ENCODE measurements around the gene DBN1. TPM values are rescaled to one million over a fixed set of nuclear protein-coding genes. Genes with fewer than 3 reads are reported as not detected.
A peak's percentile ranks its signal among the peaks of the same experiment; 100 is the strongest.

The DBN1 gene
- total and polyA plus RNA-seq, 4 donors = 23.7 to 140 (median 67.6) TPM

GRCh38 chr5:177508221-177508611, 34.8 kb upstream of the DBN1 start:
- no peaks in the 10 kb centered on the region for H3K9me3 ChIP-seq (ENCODE audit: control insufficient read depth, low read length)
- WGBS, 2 donors = 93 to 95% methylated on average over 25 to 26 of the region's 26 CpGs
- H3K27ac ChIP-seq (ENCODE audit: low read depth in 1 of 2, low read length in 2 of 2) = no peak overlapping the region
- ATAC-seq (ENCODE audit: low FRiP score) (no peak), DNase-seq (peak; percentile 52 to 76)
- H3K27me3 ChIP-seq (ENCODE audit: control insufficient read depth in 1 of 2, insufficient read depth in 2 of 2, low read length in 1 of 2) = no peaks in the 10 kb centered on the region
- intact Hi-C loops (cut with DNase I) = no loop called here
- H3K4me1 ChIP-seq (ENCODE audit: control insufficient read depth in 1 of 2, insufficient read depth in 2 of 2, low read length in 2 of 2) = no peaks in the 10 kb centered on the region
- H3K4me3 ChIP-seq (ENCODE audit: low read length in 2 of 2) = no peak overlapping the region
- peaks cover 0 to 2% of the 10 kb centered on the region in 2 donors for H3K36me3 ChIP-seq (ENCODE audit: control insufficient read depth in 1 of 2, insufficient read depth in 2 of 2, low read length in 1 of 2)

- ATAC-seq (ENCODE audit: low FRiP score) (no peak), DNase-seq (peak; percentile 51 to 66)
- Histone ChIP-seq H3K27ac (ENCODE audit: low read depth in 1 of 2, low read length in 2 of 2) (no peak overlapping the region), H3K4me3 (ENCODE audit: low read length in 2 of 2) (no peak overlapping the region), H3K4me1 (ENCODE audit: control insufficient read depth in 1 of 2, insufficient read depth in 2 of 2, low read length in 2 of 2) (no peaks in the 10 kb centered on the region), H3K36me3 (ENCODE audit: control insufficient read depth in 1 of 2, insufficient read depth in 2 of 2, low read length in 1 of 2) (peaks cover 0 to 2% of the 10 kb centered on the region in 2 donors), H3K27me3 (ENCODE audit: control insufficient read depth in 1 of 2, insufficient read depth in 2 of 2, low read length in 1 of 2) (no peaks in the 10 kb centered on the region), H3K9me3 (ENCODE audit: control insufficient read depth, low read length) (no peaks in the 10 kb centered on the region)
- intact Hi-C loops (cut with DNase I) = no loop called here
- WGBS, 2 donors = 91% methylated on average over 17 of the region's 17 CpGs
Observed at GRCh38 chr5:177507596-177508220, 34.3 kb upstream of the DBN1 start.

- Histone ChIP-seq H3K9me3 (ENCODE audit: control insufficient read depth, low read length) (no peaks in the 10 kb centered on the region), H3K27ac (ENCODE audit: low read depth in 1 of 2, low read length in 2 of 2) (no peak overlapping the region), H3K4me3 (ENCODE audit: low read length in 2 of 2) (no peak overlapping the region), H3K27me3 (ENCODE audit: control insufficient read depth in 1 of 2, insufficient read depth in 2 of 2, low read length in 1 of 2) (no peaks in the 10 kb centered on the region), H3K4me1 (ENCODE audit: control insufficient read depth in 1 of 2, insufficient read depth in 2 of 2, low read length in 2 of 2) (no peaks in the 10 kb centered on the region), H3K36me3 (ENCODE audit: control insufficient read depth in 1 of 2, insufficient read depth in 2 of 2, low read length in 1 of 2) (no peaks in the 10 kb centered on the region)
- no peak for DNase-seq
- WGBS, 2 donors = 83 to 84% methylated on average over 9 of the region's 9 CpGs
- intact Hi-C loops (cut with DNase I) = no loop called here
- ATAC-seq (ENCODE audit: low FRiP score) = no peak
Observed at GRCh38 chr5:177507165-177507564, 33.7 kb upstream of the DBN1 start.

DNA sequence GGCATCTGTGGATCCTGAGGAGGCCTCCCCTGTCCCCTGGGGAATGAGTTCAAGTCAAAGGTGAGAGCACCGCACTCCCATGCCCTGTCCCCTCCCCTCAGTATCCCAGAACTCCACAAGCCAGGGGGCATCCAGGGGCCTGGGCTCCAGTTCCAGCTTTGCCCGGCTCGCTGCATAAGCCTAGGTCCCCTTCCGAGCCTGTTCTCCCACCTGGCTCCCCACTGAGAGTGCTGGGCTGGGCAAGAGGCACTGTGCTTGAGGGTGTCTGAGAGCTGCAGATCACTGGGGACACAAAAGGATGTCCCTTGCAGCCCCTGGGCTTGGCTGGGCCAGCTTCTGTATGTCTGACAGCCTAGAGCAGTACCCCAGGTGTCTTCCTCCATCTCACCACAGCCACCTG, 31.6 kb upstream of the DBN1 start:
- H3K4me1 ChIP-seq (ENCODE audit: control insufficient read depth in 1 of 2, insufficient read depth in 2 of 2, low read length in 2 of 2) = no peaks in the 10 kb centered on the region
- 94 to 100% methylated on average over 4 of the region's 4 CpGs for WGBS, 2 donors
- peak in 1 of 2 donors; percentile 68 for DNase-seq
- no peaks in the 10 kb centered on the region for H3K27me3 ChIP-seq (ENCODE audit: control insufficient read depth in 1 of 2, insufficient read depth in 2 of 2, low read length in 1 of 2)
- no peak overlapping the region for H3K4me3 ChIP-seq (ENCODE audit: low read length in 2 of 2)
- no peak for ATAC-seq (ENCODE audit: low FRiP score)
- no peaks in the 10 kb centered on the region for H3K36me3 ChIP-seq (ENCODE audit: control insufficient read depth in 1 of 2, insufficient read depth in 2 of 2, low read length in 1 of 2)
- no peaks in the 10 kb centered on the region for H3K9me3 ChIP-seq (ENCODE audit: control insufficient read depth, low read length)
- H3K27ac ChIP-seq (ENCODE audit: low read depth in 1 of 2, low read length in 2 of 2) = no peak overlapping the region
- intact Hi-C loops (cut with DNase I) = no loop called here

DNA sequence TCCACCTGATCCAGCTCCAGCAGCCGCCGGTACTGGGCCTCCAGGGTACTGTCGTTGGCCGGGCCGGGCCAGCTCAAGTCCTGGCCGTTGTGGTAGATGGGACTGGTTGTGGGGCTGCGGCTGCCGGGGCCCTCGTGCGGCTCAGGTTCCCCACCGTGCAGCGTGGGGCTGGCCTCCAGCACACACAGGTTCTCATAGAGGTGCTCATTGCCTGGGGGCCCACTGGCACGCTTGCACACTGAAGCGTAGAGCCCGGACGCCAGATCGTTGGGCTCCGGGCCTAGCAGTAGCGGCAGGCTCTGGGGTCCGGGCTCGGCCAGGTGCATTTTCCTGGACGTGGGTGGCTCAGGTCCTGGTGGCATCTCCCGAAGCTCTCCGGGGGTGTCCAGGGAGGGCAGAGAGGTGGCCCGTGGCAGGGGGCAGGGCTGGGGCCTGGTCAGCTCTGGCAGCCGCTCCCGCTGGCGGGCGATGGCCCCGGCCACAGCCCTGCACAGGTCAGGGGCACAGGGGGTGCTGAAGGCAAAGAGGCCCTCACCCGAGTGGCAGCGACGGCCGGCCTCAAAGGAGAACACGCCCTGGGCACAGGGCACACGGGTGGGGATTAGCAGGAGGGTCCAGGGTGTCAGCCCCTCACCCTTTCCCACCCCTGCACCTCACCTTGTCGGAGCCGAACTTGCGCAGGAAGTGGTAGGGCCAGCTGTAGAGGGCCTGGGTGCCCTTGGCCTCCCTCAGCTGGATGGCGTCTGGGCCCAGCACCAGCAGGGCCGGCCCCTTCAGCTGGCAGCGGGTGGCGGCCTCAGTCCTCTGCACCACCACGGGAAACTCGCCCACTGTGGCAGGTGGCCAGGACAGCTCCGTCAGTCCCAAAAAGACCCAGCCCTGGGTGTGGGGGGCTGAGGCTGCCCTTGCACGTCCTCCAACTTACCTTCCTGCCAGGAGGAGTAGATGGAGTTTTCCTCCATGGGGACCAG, 30.9 kb upstream of the DBN1 start:
- WGBS, 2 donors = 89 to 90% methylated on average over 47 of the region's 47 CpGs
- Histone ChIP-seq H3K27me3 (ENCODE audit: control insufficient read depth in 1 of 2, insufficient read depth in 2 of 2, low read length in 1 of 2) (no peaks in the 10 kb centered on the region), H3K9me3 (ENCODE audit: control insufficient read depth, low read length) (no peaks in the 10 kb centered on the region), H3K36me3 (ENCODE audit: control insufficient read depth in 1 of 2, insufficient read depth in 2 of 2, low read length in 1 of 2) (no peaks in the 10 kb centered on the region), H3K4me3 (ENCODE audit: low read length in 2 of 2) (no peak overlapping the region), H3K27ac (ENCODE audit: low read depth in 1 of 2, low read length in 2 of 2) (no peak overlapping the region), H3K4me1 (ENCODE audit: control insufficient read depth in 1 of 2, insufficient read depth in 2 of 2, low read length in 2 of 2) (no peaks in the 10 kb centered on the region)
- DNase-seq (peak in 1 of 2 donors; percentile 46), ATAC-seq (ENCODE audit: low FRiP score) (no peak)
- intact Hi-C loops (cut with DNase I) = loop anchor here in 1 of 2 donors (5.0 kb wide), 1 partner anchor 112 kb away; no protein-coding TSS in a partner anchor

DNA sequence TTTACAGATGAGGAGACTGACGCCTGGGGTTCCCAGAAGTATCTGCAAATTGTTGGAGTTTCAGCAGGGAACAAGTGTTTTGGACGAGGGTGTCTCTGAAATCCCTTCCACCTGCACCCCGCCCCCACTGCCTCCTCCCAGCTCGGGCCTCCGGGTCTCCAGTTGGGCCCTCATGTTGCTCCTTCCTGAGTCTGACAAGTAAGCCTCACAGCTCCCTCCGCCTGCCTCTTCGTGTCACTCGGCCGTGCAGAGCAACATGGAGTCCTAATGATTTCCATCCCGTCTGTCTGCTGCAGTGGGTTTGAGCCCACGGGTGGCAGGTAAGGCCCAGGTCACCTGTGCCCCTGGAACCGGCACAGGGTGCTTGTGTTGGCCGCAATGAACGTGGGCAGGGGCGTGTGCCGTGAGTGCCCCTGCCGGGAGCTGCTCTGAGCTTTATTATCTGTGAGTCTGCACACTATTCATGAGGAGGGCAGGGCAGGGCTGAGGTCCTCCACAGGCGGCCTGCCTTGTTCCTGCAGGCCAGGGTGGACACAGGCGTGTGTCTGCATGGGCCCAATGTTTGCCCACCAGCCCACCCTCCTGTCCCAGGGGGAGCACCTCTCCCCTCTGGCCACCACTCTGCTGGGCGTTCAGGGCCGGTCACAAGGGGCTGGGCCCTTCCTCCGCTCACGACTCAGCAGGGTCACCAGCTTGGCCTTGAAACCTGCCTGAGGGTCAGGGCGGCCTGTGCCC, 30.1 kb upstream of the DBN1 start:
- WGBS, 2 donors = 89 to 90% methylated on average over 24 of the region's 24 CpGs
- no peak overlapping the region for H3K4me3 ChIP-seq (ENCODE audit: low read length in 2 of 2)
- H3K9me3 ChIP-seq (ENCODE audit: control insufficient read depth, low read length) = no peaks in the 10 kb centered on the region
- DNase-seq (no peak), ATAC-seq (ENCODE audit: low FRiP score) (no peak)
- no peaks in the 10 kb centered on the region for H3K27me3 ChIP-seq (ENCODE audit: control insufficient read depth in 1 of 2, insufficient read depth in 2 of 2, low read length in 1 of 2)
- intact Hi-C loops (cut with DNase I) = loop anchor here in 1 of 2 donors (5.0 kb wide), 1 partner anchor 111 kb away; no protein-coding TSS in a partner anchor
- no peaks in the 10 kb centered on the region for H3K4me1 ChIP-seq (ENCODE audit: control insufficient read depth in 1 of 2, insufficient read depth in 2 of 2, low read length in 2 of 2)
- no peak overlapping the region for H3K27ac ChIP-seq (ENCODE audit: low read depth in 1 of 2, low read length in 2 of 2)
- H3K36me3 ChIP-seq (ENCODE audit: control insufficient read depth in 1 of 2, insufficient read depth in 2 of 2, low read length in 1 of 2) = no peaks in the 10 kb centered on the region

GRCh38 chr5:177502886-177503285, 29.5 kb upstream of the DBN1 start:
- 85% methylated on average over 16 of the region's 16 CpGs for WGBS, 2 donors
- no peaks in the 10 kb centered on the region for H3K9me3 ChIP-seq (ENCODE audit: control insufficient read depth, low read length)
- ATAC-seq (ENCODE audit: low FRiP score) (no peak), DNase-seq (no peak)
- H3K4me1 ChIP-seq (ENCODE audit: control insufficient read depth in 1 of 2, insufficient read depth in 2 of 2, low read length in 2 of 2) = no peaks in the 10 kb centered on the region
- intact Hi-C loops (cut with DNase I) = loop anchor here in 1 of 2 donors (5.0 kb wide), 1 partner anchor 111 kb away; no protein-coding TSS in a partner anchor
- H3K27me3 ChIP-seq (ENCODE audit: control insufficient read depth in 1 of 2, insufficient read depth in 2 of 2, low read length in 1 of 2) = no peaks in the 10 kb centered on the region
- no peak overlapping the region for H3K4me3 ChIP-seq (ENCODE audit: low read length in 2 of 2)
- no peak overlapping the region for H3K27ac ChIP-seq (ENCODE audit: low read depth in 1 of 2, low read length in 2 of 2)
- no peaks in the 10 kb centered on the region for H3K36me3 ChIP-seq (ENCODE audit: control insufficient read depth in 1 of 2, insufficient read depth in 2 of 2, low read length in 1 of 2)

- Histone ChIP-seq H3K36me3 (ENCODE audit: control insufficient read depth in 1 of 2, insufficient read depth in 2 of 2, low read length in 1 of 2) (no peaks in the 10 kb centered on the region), H3K27ac (ENCODE audit: low read depth in 1 of 2, low read length in 2 of 2) (no peak overlapping the region), H3K9me3 (ENCODE audit: control insufficient read depth, low read length) (no peaks in the 10 kb centered on the region), H3K27me3 (ENCODE audit: control insufficient read depth in 1 of 2, insufficient read depth in 2 of 2, low read length in 1 of 2) (no peaks in the 10 kb centered on the region), H3K4me3 (ENCODE audit: low read length in 2 of 2) (no peak overlapping the region), H3K4me1 (ENCODE audit: control insufficient read depth in 1 of 2, insufficient read depth in 2 of 2, low read length in 2 of 2) (no peaks in the 10 kb centered on the region)
- no peak for DNase-seq
- intact Hi-C loops (cut with DNase I) = loop anchor here (1.0 to 5.0 kb wide), 2 partner anchors 110 to 112 kb away; no protein-coding TSS in a partner anchor
- no peak for ATAC-seq (ENCODE audit: low FRiP score)
- 66 to 71% methylated on average over 9 of the region's 9 CpGs for WGBS, 2 donors
Observed at GRCh38 chr5:177501874-177502678, 28.6 kb upstream of the DBN1 start.

All from aorta (tissue), 5 donors.